ENCODE data around the gene IGSF5.

GRCh38 chr21:39728341-39728740 lies 16.6 kb upstream of the IGSF5 start:
- no peak for TF ChIP-seq POLR2A (IDR thresholded peaks at IDR 0.05)
- no peak for TF ChIP-seq CTCF (IDR thresholded peaks at IDR 0.05)
